Melanocyte of skin (primary cell): ENCODE results near the gene SYNCRIP. TPM values are rescaled to one million over a fixed set of nuclear protein-coding genes. Genes with fewer than 3 reads are reported as not detected.

ENCODE experiments used
- small RNA-seq, 2 donors: library from RNA; depleted of rRNA; stranded (forward); fragments of <200 nt; gene quantifications; one replicate each; pipeline ENCODE3, GENCODE V24; 2012
- total RNA-seq, 2 donors: library from RNA; depleted of rRNA; stranded (reverse); fragments of >200 nt; gene quantifications; 2 replicates each; pipeline ENCODE4 v1.2.3, GENCODE V29; 2012

SYNCRIP gene
- total RNA-seq: 10 to 100 TPM; 31.0 to 54.3 TPM

DNA sequence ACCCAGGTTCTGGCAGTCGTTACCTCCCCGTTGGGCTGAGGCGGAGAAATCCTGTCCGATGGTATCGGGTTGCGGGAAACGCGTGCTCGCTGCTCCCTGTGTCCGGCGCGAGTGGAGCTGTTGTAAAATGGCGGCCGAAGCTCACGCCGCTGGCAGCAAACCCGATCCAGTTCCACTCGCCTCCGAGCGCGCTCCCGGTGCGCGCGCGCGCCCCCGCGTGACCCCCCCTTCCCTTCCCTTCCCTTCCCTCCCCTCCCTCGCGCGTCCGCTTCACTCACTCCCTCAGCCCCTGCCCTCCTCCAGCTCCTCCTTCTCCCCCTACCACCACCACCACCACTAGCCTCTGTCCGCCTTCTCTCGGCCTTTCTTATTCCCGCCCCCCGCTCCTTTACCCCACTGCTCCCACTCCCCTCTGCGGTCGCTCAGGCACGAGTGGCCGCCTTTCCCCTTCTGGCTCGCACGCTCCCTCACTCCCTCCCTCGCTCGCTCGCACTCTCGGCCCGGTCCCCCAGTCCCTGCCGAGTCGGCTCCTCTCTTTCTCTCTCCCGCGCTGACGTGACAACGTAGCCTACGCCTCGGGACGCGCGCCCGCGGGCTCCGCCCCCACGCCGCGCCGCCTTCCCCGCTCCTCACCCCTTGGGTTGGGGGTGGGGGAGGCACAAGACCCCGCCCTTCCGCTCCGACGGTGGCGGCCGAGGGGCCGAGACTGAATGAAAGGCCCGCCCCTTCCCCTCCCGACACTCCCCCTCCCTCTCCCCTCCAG, at the start of gene SYNCRIP:
SYNCRIP (minus strand) TSS at position 113 of the 763 bp plus-strand sequence. CDS start 1,447 bp downstream, outside the sequence.

DNA sequence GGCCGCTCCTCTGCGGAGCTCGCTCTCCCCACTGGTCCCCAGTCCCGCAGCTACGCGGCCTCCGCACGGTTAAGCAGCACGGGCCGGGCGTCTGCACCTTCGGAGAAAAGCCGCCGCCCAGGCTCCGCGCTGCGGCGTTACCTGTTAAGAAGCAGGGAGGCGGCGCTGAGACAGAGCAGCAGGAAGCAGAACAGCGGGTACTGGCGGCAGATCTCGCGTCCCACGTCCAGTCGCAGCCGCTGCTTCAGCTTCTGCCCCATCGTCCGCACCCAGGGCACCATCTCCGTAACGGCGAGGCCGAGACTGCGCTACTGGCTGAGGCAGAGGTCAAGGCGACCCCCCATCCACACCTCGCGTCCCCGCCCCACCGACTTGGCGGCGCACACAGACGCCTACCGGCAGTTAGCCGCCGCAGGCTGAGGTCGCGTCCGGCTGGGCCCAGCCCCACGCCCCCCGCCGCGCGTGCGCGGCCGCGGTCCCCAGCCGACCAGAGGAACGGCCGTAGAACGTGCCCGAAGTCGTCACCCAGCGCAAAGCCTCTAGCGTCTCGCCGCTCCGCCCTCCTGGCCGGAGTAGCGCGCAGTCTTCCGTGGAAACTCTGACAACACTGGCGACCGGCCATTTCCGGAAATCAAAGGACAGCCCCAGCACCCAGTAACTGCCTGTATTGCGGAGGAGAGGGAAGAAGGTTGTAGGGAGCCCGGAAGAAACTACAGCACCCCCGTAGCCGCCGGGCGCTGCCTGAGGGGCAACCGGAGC, 49.1 kb downstream of the SYNCRIP start, which contains the start of gene SNX14:
SNX14 (minus strand) TSS at position 421 of the 759 bp plus-strand sequence; CDS start at position 281, 140 bp downstream.

Small RNAs within 50 kb of the gene (small RNA-seq; reads per million reads assigned to genes)
- 0 reads per million in 2 donors for gene SNORD50B

Other genes with a start within 250 kb of the SYNCRIP start
- 10 to 100 TPM; 29.6 to 83.9 TPM for gene NT5E, start 192.8 kb downstream of the SYNCRIP start, total RNA-seq
- 10 to 100 TPM; 73.0 to 87.6 TPM for gene SNX14, start 49.0 kb downstream of the SYNCRIP start, total RNA-seq